ENCODE measurements around the gene SMIM12.

The SMIM12 gene

DNA sequence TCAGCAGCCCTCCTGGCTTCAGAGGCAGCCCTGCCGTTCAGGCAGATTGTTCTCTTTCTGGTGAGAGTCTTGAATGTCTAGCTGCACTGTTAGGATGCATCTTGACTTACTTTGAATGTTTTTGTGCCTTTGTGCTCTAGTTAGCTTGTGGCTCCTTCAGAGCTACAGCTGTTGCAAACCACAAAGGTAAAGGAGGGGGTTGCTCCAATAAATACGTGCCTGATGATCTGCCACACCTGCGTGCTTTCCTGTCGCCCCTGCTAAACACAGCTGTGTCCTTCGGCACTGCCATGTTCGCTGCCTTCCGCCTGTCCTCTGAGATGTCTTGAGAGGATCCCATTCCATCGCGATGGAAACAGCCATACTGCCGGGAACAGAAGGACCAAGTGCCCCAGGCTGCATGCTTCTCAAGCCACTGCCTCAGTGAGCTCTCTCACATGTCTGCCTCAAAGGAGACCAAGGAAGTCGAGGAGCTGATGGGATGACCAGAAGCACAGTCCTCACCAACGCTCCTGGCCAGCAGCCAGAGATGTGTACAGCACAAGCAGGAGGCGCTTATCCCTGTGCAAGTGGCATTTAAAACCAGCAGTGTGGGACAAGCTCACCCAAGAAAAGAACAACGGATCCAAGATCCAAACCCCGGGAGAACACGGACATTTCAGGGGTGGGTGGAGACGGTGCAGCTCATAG lies 12.0 kb upstream of the SMIM12 start:
- no peak for DNase-seq

DNA sequence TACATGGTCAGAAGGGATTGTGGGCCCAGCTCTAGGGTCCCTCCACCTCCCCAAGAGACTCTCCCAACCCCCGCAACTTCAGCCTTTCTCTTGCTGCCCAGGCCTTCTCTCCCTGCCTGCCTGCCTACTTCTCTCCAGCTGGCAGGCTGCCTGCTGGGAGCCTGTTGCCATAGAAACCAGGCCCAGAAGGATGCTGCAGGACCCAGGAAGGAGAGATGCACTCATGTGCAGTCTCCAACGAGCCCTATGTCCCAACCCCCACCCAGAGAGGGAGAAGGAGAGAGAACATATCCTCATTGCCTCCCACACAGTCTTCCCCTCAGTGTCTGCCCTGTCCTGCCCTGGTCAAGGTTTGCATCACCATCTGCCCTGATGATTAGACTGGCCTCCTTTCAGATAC lies 10.8 kb upstream of the SMIM12 start:
- no peak for DNase-seq

DNA sequence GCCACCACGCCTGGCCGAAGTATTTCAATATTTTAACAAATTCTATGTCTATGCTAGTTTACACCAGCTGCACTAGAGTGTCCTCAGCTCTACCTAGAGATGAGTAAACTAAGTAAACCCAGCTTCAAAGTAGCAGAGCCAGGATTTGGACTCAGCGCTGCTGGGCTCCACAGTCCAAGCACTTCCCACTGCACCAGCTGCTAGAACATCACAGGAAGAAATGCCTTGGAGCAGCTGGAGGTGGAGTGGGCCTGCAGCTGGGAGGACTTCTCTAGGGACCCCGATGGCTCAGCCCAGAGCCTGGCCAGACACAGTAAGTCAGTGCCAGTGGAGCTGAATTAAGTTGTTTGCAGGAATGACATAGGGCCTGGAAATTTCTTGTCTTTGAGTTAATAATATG lies 10.2 kb upstream of the SMIM12 start:
- no peak for DNase-seq

DNA sequence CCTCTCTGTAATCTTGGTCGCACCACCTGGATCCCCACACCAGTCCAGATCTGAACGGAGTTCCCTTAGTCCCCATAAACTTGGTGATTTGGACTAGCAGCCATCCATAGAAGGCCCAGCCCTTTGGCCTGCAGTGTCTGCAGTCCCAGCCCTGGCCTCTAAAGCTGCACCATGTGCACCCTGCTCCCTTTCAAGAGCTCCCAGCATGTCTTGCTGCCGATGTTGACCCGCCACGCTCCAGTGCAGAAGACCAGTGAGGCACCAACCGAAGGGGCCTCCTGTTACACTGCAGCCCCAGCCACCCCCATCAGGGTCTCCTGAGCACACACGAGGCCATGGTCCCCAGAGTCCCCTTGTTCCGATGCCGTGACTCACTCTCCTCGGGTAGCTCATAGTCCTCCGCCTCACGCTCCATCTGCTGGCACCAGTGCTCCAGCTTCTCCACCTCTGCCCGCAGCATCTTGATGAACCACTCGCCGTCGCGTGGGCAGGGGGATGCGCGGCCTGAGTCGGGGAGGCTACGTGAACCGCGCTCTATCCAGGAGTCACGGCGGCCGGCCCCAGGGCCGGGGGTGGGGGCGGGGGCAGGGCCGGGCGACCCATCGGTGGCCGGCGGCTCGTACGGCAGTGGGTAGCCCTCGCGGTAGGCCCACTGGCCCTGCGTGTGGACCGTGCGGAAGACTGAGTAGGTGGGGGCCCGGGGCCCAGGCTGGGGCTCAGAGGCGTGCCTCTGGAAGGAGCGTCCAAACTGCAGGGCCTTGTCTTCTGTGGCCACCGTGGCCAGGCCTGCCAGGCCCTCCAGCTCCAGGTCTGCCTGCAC lies 8.9 kb upstream of the SMIM12 start:
- no peak for DNase-seq

DNA sequence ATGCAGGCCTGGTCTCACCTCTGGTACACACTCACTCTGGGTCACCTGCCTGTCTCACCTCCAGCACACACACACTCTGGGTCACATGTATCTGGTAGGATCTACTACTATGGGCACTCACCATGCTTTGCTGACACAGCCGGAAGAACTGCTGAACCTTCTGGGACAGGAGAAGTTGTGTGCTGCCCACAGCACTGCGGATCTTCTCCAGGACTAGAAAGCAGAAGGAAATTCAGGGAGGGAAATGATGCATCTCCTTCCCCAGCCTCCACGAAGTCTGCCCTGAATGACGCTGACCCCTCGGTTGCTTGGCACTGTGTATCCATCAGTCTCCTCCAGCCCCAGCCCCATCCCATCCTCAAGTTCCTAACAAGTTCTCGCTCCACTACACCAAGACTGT lies 7.9 kb upstream of the SMIM12 start:
- no peak for DNase-seq

DNA sequence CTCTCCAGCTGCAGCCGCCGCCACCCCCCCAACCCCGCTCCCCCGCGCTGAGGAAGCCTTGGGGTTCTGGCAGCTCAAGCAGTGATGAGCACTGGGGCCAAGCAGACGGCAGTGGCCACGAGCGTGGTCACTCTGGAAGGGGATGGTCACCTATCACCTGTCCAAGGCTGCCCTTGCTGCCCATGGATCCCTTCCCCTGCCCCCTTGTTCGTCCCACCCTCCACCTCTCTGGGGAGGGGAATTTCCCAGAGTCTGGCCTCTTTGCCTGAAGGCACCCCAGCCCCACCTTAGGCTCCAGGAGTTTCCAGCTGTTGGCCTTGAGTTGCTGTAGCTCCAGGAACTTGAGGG lies 7.2 kb upstream of the SMIM12 start:
- no peak for DNase-seq

DNA sequence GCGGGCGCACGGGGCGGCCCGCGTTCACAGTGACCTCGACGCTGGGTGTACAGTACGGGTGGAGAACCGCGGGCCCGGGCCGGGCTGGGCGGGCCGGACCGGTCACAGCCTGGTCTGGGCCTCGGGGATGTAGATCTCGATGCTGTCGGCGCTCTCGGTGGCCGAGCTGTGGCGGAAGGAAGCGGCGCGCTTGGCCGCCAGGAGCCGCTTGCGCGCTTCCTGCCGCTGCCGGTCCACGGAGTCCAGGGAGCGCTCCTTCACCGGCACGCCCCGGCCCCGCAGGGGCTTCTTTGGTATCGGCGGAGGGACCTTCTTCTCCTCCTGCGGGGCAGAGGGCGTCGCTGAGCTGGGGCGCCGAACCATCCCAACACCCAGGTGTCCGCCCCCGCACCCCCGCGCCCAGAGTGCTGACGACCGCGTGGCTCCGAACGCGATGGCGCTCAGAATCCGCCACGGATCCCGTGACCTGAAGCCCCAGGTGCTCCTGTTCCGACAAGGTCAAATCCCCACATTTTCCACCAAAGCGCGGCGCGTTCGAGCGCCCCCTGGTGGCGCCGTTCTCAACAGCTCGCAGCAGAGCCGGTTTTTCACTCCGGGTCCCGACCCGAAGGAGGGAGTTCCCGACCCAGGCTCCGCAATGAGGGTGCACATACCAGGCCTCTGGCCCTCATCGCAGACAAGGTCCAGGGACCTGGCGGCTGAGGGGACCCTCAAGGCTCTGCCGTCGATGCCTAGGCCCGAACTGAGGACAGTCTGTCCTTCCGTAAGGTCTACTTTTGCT lies 6.6 kb upstream of the SMIM12 start:
- DNase-seq, result peak; percentile 93

DNA sequence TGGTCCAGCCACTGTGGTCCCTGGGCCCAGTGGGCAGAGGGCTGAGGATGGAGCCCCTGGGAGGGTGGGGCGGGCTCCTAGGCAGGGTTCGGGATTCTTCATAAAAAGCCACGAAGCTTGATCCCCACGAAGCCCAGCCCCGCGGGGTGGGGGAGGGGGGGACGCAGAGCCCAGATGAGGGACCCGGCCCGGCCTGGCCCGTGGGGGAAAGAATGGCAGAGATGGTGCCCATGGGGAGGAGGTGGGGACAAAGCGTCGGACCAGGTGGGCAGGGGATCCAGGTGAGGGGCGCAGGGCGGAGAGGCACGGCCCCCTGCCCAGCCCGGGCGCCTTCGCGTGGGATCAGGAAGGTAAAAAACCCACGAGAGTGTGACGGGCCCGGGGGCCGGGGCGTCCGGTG lies 6.0 kb upstream of the SMIM12 start:
- DNase-seq, result no peak

DNA sequence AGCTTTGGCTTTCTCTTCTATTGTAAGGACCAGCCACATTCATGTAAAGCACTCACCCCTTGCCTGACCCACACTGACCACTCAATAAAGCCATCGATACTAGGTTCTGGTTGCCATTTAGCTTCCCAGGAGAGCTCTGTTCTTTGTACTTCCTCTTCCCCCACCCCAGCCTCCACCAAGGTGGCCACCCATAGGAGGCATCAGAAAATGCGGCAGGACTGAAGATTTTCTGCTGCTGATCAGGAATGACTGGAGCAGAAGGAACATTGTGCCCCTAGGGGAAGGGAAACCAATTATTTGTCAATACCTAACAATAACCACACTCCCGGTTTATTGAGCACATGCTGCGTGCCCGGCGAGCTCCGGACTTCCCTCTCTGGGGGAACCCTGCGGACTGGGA lies 5.2 kb upstream of the SMIM12 start:
- DNase-seq, result no peak

DNA sequence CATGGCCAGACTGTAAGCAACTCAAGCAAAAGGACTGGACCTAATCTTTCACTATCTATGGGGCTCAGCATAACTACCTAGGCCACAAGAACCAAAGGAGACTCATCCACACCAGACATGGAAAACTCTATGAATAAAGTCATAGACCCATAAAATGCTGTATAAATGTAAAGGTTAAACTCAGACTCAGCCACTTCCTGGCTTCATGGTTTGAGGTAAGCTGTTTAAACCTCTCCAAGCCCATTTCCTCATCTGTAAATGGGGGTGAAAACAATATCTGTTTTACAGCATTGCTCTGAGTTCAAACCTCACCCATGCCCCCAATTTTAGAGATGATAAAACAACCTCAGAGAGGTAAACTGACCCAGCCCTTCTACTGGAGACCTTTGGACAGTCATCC lies 4.0 kb upstream of the SMIM12 start:
- DNase-seq, result peak; percentile 29

DNA sequence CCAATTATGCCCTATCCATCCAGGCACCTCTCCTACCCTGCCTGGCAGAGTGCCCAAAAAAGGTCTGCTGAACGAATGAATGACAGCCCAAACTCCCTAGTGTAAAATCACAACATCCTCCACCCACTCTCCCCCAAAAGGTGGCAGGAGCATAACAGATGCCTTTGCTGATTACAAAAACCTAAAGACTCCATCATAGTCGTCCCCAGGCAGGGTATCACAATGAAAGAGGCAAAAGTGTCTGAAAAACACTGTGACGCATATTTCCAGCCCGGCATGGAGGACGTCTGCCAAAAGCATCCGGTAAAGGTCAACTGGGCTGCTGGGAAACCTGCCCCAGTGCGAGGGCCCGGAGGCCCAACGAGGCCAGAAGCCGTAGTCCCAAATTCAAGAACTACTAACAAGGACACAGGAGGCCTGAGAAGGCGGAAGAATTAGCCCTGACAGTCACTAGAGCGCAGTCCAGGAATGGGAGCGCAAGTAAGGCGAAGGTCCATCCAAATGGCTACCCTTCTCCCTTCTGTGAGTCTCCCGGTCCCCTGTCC lies 576 bp downstream of the SMIM12 start:
- DNase-seq, result peak; percentile 43

DNA sequence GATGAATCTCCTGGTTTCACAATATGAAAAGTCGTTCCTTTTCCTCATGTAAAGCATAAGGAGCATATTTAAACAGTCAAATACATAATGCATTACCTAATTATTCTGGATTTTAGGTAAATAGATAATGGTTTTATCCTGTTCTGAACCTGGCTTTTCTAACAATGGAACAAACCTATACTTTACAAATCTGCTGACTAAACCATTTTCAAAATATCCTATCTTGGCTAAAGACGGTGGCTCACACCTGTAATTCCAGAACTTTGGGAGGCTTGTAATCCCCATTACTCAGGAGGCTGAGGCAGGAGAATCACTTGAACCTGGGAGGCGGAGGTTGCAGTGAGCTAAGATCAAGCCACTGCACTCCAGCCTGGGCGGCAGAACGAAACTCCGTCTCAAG lies 2.9 kb downstream of the SMIM12 start:
- no peak for DNase-seq

DNA sequence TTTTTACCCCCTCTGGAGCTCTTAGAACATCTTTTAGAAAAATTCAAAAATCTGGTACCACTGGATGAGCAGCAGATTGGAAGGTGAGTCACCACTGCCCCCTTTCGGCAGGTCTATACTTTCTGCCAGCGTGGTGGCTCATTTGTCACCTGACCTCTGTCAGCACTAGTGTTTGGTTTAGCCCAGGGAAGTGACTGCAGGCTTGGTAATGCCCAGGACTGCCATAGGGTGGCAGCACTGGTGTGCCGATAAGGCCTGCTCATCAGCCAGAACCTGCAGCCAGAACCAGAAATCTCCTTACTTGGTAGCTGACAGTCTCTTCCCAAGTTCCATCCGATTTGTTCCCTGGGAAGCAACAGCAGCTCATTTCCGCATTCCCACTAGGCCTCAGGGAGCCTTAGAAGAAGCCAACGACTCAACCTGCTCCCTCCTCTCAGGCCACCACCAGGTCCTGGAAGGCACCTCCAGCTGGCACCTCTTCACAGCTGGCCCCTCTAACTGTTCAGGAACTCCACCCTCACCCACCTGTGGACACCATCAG lies 6.8 kb downstream of the SMIM12 start:
- peak; percentile 94 for DNase-seq

DNA sequence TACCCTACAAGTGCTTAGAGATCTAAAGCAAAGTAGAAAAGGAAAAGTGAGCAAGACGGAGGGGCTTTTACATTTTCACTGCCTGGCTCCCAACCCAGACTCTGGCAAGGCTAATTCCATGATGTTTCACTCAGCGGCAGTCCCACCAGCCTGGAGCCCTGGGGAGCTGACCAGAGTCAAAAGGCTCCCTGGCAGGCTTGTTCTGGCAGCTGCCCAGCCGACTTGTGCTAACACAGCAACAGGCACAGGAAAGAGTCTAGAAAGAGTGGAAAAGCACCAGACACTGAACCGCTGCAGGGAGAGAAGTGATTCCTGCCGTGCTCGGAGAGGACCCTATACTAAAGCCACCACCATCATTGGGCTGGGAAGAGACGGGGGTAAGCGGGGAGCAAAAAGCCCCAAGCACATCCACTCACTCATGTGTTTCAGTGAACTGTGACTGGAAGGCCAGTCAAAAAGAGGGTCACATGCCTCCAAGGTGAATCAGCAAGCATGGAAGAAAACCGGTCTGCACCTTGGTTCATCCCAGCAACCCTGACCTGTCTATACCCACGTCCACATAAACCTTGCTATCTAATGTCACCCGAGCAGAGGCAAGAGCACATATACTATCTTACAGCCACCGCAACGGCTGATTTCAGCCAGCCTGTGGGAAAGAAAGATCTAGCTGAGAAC lies 8.0 kb downstream of the SMIM12 start:
- no peak for DNase-seq

DNA sequence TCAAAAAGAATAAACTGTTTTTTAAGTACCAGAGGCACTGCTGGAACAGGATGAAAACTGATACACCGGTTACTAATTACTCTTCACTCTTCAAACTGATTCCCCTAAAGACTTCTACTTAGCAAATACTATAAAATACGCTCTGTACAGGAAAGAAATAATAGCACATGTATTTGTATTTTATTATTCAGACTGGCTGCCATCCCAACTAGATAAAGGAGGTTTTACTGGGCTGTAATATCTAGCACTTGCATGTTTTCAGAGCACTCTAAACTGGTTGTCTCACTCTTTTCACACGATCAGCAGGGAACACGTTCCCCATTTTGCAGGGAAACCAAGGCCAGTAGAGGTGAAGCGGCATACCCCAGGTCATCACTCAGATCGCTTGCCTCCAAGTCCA lies 9.2 kb downstream of the SMIM12 start:
- DNase-seq, result no peak

DNA sequence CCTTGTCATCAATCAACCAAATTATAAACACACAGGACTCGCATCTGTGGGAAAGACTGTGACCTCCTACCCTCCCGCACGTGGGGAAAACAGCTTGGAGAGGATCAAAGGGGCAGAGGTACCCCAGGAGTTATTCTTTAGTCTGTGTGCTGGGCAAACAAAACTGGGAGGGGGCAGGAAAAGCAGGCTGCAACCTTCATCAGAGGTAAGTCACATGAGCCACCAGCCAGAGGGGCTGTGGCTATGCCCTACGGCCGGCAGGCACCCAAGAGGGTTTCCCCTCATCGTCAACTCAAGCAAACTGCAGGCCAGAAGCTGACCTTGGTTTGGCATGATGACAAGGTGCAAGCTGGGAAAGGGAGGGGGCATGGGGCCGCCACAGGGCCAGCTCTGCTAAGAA lies 12.5 kb downstream of the SMIM12 start:
- no peak for DNase-seq

DNA sequence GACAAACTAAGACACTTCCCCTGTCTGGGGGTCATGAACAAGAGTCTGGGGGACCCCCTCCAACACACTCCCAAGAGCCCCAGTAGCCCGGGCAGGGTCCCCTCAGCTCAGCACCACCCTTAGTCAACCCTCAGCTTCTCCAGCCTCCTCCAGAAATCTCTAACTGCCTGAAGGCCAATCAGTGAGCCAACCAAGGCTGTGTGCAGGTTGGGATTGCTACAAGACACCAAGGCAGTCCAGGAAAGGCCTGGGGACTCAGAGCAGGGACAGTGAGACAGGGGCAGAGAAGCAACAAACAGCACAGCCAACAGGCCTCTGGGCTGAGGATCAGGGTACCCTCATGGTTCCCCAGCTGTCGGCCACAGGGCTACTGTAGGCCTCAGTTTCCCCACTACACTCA lies 13.3 kb downstream of the SMIM12 start:
- DNase-seq, result no peak

DNA sequence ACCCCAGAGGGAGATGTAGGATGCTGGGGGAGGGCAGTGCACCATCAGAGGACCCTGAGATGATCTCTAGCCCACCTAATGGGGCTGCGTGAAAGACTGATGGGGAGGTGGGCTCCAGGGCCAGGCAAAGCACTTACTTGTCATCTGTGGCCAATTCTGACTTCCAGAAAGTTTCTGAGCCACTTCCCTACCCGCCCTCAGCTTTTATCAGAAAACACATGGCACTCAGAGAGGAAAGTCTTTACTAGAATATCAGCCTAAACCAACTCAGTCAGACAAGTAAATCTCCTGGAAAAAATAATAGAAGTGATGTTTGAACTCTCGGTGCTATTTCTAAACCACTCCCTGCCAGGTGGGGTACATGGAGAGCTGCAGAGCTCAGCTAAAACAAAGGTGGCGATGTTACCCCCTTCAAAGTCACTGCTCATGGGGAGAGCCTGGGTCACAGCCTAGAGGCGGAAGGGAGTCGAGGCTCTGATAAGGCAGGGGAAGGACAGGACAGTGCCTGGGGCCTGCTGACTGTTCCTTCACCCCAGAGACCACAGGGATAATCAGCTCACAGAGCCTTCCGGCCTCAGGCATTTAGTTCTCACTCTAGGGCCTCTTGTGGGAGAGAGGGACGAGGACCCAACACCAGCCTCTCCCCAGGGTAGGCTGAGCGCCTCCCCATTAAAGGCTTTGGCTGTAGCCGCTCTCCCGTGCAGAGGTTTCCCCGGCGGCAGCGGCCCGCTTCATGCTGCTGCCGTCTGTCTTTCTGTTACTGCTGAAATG lies 14.2 kb downstream of the SMIM12 start:
- no peak for DNase-seq

DNA sequence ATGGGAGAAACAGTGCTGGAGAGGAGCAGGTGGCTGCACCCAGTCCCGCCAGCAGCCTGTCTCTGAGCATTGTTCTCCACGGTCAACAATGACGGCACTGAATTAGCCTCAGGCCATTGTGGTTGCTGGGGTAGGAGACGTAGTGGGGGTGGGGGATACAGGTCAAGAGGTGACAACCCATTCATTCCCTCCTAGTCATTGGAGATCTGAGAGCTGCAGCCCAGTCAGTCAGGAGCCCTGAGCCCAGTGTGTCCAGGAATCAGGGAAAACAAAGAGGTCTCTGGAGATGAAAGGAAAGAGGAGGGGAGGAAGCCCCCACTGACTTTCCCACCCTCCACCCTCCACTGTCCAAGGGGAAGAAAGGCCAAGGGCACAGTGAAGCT lies 15.3 kb downstream of the SMIM12 start:
- no peak for DNase-seq

DNA sequence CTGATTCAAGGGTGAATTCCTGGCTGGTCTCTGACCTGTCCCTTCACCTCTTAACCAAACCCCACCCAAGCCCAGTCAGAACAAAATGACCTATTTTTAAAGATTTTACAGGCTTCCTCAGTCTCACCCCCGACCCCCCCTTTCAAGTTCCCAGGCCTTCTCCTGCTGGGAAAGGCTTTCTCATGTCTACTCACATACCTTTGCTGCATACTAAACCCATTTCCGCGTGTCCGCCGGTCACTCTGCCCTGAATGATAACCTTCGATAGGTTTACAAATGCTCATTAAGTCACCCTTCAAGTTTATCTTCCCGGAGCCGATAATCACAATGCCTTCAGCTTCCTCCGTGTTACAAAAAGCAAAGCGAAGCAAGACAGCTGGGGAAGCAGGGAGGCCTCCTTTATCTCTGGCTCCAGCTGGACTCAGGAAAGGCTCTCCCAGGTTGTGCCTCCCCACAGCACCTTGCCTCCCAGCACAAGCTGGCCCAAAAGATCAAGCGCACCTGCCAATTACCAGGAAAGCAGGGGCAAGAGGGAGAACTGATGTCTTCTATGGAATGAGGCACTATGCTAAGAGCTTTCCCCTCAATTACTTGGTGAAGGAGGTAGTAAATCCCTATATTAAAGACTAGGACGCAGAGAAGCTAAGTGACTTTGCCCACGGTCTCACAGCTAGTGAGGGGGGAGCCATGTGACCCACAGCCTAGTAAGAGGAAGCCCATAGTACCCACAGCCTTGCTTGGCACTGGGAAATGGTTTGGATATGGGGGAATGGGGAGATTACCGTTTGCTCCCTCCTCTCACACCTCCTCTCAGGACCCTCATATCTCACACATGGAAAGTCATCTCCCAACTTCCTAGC lies 15.9 kb downstream of the SMIM12 start:
- DNase-seq, result no peak

DNA sequence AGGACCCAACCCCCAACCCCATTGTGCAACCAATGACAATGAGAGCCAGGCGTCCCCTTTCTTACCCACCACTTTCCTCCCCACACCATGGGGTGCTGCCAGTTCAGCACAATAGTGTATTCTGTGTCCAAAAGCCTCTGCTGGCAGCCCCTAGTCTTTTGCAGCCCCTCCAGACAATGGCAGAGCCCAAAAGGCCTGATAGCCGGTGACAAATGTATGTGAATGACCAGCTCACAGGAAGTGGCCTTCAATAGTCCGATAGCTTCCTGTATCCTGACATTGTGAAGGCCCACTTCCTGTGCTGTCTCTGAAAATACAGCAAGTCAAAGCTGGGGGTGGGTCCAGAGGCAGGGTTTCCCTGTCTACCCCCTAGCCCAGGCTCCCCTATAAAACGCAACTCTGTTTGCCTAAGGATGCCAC lies 16.6 kb downstream of the SMIM12 start:
- no peak for DNase-seq

Measured in CD4-positive, alpha-beta T cell treated with Interleukin-21 for 1 hour (primary cell).